IPS DF 19.7 (cell line): ENCODE measurements around the gene UBE3B.

ENCODE experiments used
- DNase-seq: peaks from one replicate; pipeline ENCODE4 v3.0.0-alpha.2; 2013; ENCODE audit warnings: low read depth, low spot score

UBE3B gene

GRCh38 chr12:109494348-109494881 lies 17.0 kb downstream of the UBE3B start:
- no peak for DNase-seq

- no peak for DNase-seq
These were observed 17.6 kb downstream of the UBE3B start for GRCh38 chr12:109495012-109495411.

- DNase-seq = no peak
These were observed 18.9 kb downstream of the UBE3B start for GRCh38 chr12:109496306-109496705.

GRCh38 chr12:109497675-109498074 lies 20.2 kb downstream of the UBE3B start:
- DNase-seq = no peak

- DNase-seq = no peak
These were observed 23.2 kb downstream of the UBE3B start for GRCh38 chr12:109500406-109501185.

- DNase-seq = no peak
These were observed 23.9 kb downstream of the UBE3B start for GRCh38 chr12:109501299-109501698.

- DNase-seq = no peak
These were observed 24.9 kb downstream of the UBE3B start for GRCh38 chr12:109502332-109502731.

- DNase-seq = no peak
These were observed 26.2 kb downstream of the UBE3B start for GRCh38 chr12:109503611-109504010.

GRCh38 chr12:109504068-109504467 lies 26.6 kb downstream of the UBE3B start:
- DNase-seq = no peak

GRCh38 chr12:109510196-109510595 lies 32.8 kb downstream of the UBE3B start:
- DNase-seq = no peak

GRCh38 chr12:109512608-109513007 lies 35.2 kb downstream of the UBE3B start:
- no peak for DNase-seq

GRCh38 chr12:109513051-109513450 lies 35.6 kb downstream of the UBE3B start:
- no peak for DNase-seq

GRCh38 chr12:109513977-109514376 lies 36.5 kb downstream of the UBE3B start:
- no peak for DNase-seq

GRCh38 chr12:109517619-109518018 lies 40.2 kb downstream of the UBE3B start:
- DNase-seq = no peak

GRCh38 chr12:109518820-109519665 lies 41.6 kb downstream of the UBE3B start:
- DNase-seq = no peak

GRCh38 chr12:109519787-109520186 lies 42.4 kb downstream of the UBE3B start:
- no peak for DNase-seq

- DNase-seq = no peak
These were observed 44.4 kb downstream of the UBE3B start for GRCh38 chr12:109521831-109522230.

GRCh38 chr12:109523071-109523470 lies 45.6 kb downstream of the UBE3B start:
- DNase-seq = no peak

GRCh38 chr12:109523504-109523903 lies 46.1 kb downstream of the UBE3B start:
- DNase-seq = no peak

- DNase-seq = no peak
These were observed 47.2 kb downstream of the UBE3B start for GRCh38 chr12:109524466-109525278.

- DNase-seq = no peak
These were observed 47.8 kb downstream of the UBE3B start for GRCh38 chr12:109525279-109525585.
